Activated CD4-positive, alpha-beta T cell treated with anti-CD3 and anti-CD28 coated beads, Interleukin-2, amount 10 ng/mL, durations not matched to agents 24 days and 14 days (primary cell): ENCODE measurements around the gene ALDH1L1. TPM values are rescaled to one million over a fixed set of nuclear protein-coding genes. Genes with fewer than 3 reads are reported as not detected.
"Not testable (repeated sequence)": the region's sequence is repeated elsewhere in the genome, so short reads cannot be mapped to it uniquely, and the experiment has no call there.

Source experiments
- DNase-seq: peaks from one replicate; pipeline ENCODE4 v3.0.0; 2022
- H3K27ac Mint-ChIP-seq: one replicate; pipeline ENCODE4 v1.8.0; 2022; ENCODE audit warnings: mild to moderate bottlenecking, mixed read lengths
- H3K27me3 Mint-ChIP-seq: one replicate; pipeline ENCODE4 v1.8.0; 2022; ENCODE audit warnings: mixed read lengths
- H3K36me3 Mint-ChIP-seq: one replicate; pipeline ENCODE4 v1.8.0; 2022; ENCODE audit warnings: low read depth, mild to moderate bottlenecking, mixed read lengths
- H3K4me1 Mint-ChIP-seq: one replicate; pipeline ENCODE4 v1.8.0; 2021; ENCODE audit warnings: mixed read lengths
- H3K4me3 Mint-ChIP-seq: one replicate; pipeline ENCODE4 v1.8.0; 2022; ENCODE audit warnings: mild to moderate bottlenecking, moderate library complexity, mixed read lengths
- H3K9me3 Mint-ChIP-seq: one replicate; pipeline ENCODE4 v1.8.0; 2021; ENCODE audit warnings: mixed read lengths
- intact Hi-C: fragments of 100-400 bp; cut with micrococcal nuclease; formaldehyde crosslinking; loops from one replicate; pipeline ENCODE4 v1.15.1; 2023
- total RNA-seq: library from RNA; stranded (reverse); gene quantifications from 2 replicates; pipeline ENCODE4 v1.2.3, GENCODE V29; 2022

The ALDH1L1 gene
- total RNA-seq, 1 donor from 2014 or later, result not detected

DNA sequence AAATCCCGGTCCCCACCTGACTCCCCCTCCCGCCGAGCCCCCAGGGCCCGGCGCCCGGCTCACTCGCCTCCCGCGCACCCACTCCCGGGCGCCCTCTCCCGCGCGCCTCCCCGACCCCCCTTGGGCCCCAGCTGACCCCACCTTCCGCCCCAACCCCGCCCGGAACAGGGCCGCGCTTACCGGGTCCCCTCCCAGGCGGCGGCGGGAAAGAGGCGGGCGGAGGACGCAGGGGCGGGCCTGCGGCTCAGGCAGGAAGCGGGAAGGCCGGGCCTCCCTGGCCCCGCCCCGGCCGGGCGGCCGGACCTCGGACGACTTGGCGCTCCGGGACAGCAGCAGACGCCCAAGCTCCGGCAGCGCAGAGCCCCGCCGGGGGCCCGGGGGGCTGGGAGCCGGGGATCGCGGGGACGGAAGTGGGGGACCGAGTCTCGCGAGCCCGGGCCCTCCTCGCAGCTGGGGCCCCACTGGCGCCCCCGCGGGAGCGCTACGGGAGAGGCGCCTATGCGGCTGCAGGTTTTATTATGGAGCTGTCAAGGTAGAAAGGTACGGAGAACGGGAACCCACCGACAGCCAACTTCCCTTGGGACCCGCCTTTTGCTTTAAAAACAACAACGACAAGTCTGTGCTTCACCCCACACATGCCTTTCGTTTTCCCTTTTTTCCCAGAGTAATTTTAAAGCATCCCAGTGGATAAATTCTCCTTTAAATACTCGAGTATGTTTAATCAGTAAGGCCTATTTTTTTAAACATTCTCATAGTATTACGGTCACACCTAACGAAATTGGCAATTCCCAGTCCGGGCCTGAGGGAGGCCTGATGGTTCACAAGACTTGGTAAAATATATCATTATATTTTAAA, 96.2 kb downstream of the ALDH1L1 start, which contains the start of gene SLC41A3:
SLC41A3 (minus strand) TSS at position 212 of the 855 bp plus-strand sequence. CDS start 15,905 bp downstream, outside the sequence.
- H3K9me3 Mint-ChIP-seq, result no peaks in the 10 kb centered on the region
- H3K36me3 Mint-ChIP-seq, result no peaks in the 10 kb centered on the region
- peaks cover 15% of the 10 kb centered on the region for H3K4me1 Mint-ChIP-seq
- intact Hi-C loops, result loop anchor here (1.0 to 5.0 kb wide), 4 partner anchors 94 to 393 kb away; partner anchors contain the start of genes KLF15 and ZXDC
- peak; percentile 97 for DNase-seq
- peak within 1 kb of the TSS; percentile 87 for H3K27ac Mint-ChIP-seq
- H3K27me3 Mint-ChIP-seq, result no peaks in the 10 kb centered on the region
- H3K4me3 Mint-ChIP-seq, result peak within 1 kb of the TSS; percentile 85

DNA sequence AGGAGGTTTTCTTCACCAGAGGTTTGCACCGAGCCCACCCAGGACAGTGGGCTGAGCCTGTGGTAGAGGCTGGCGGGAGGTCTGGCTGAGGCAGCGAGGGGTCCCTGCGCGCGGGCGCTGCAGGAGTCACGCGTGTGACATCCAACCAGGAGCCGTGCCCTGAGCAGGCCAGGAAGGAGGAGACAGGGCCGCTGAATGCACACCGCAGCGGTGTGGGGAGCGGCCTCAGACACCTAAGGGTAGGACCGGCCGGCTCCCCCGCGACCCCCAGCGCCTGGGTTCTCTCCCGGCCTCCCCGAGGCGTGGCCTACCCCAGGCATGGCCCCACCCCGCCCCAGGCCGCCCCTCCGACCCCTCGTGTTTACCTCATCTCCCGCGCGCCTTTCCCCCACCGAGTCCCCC, 96.9 kb downstream of the ALDH1L1 start:
- H3K27me3 Mint-ChIP-seq, result no peaks in the 10 kb centered on the region
- no peaks in the 10 kb centered on the region for H3K36me3 Mint-ChIP-seq
- H3K4me1 Mint-ChIP-seq, result peaks cover 15% of the 10 kb centered on the region
- DNase-seq, result peak; percentile 86
- peak overlapping the region; percentile 85 for H3K4me3 Mint-ChIP-seq
- H3K27ac Mint-ChIP-seq, result peak overlapping the region; percentile 87
- intact Hi-C loops, result loop anchor here (5.0 kb wide), 2 partner anchors 274 to 394 kb away; partner anchors contain the start of genes KLF15 and ZXDC
- no peaks in the 10 kb centered on the region for H3K9me3 Mint-ChIP-seq

DNA sequence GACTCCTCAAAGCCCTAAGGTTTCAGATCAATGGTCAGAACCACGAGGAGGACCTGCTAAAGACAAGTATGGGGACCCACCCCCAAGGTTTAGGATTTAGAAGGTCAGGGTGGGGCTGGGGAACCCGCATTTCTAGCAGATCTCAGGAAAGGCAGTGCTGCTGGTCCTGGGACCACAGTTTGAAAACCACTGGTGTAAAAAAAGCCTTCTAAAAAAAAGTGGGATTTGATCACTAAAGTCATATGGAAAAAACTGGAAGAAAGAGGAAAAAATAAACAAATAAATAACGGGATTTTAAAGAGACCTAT, 97.3 kb downstream of the ALDH1L1 start:
- intact Hi-C loops, result loop anchor here (5.0 kb wide), 2 partner anchors 274 to 394 kb away; partner anchors contain the start of genes KLF15 and ZXDC
- Mint-ChIP-seq H3K36me3 (no peaks in the 10 kb centered on the region), H3K27ac (peak overlapping the region; percentile 87), H3K4me3 (peak overlapping the region; percentile 85), H3K27me3 (no peaks in the 10 kb centered on the region), H3K9me3 (no peaks in the 10 kb centered on the region), H3K4me1 (peaks cover 15% of the 10 kb centered on the region)
- DNase-seq, result no peak

DNA sequence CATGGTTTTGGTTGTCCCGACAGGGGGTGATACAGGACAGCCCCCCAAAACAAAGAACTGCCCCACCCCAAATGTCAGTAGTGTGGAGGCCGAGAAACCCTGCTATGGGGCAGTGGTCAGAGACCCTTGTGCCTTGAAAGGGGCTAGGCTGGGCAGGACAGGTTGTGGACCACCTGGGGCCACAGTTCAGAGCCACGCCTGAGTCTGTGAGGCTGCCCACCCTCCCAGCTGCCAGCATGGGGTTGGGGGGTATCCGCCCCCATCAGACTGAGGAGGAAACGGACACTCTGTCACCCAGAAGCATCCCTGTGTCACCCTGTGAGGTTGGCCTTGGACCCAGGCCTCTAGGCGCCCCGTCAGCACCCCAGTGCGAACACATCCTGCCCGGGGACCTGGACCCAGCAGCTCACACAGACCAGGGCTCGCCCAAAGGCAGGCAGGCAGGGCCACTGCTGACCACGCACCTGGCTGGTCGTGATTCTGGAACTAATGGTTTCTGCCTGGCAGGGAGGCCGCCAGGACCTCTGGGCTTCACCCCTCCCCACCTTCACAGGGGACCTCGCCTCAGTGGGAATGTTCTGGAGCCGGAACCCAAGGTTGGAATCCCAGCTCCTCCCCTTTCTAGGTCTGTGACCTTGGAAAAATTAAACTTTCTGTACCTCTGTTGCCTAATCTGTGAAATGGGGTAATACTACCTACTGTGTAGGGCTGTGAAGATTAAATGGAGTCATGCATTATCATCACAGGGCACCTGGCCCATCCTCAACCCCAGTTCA, 97.8 kb downstream of the ALDH1L1 start:
- no peak for DNase-seq
- no peaks in the 10 kb centered on the region for H3K9me3 Mint-ChIP-seq
- no peaks in the 10 kb centered on the region for H3K36me3 Mint-ChIP-seq
- peaks cover 15% of the 10 kb centered on the region for H3K4me1 Mint-ChIP-seq
- intact Hi-C loops, result loop anchor here (5.0 kb wide), 2 partner anchors 275 to 395 kb away; partner anchors contain the start of genes KLF15 and ZXDC
- peak overlapping the region; percentile 85 for H3K4me3 Mint-ChIP-seq
- H3K27me3 Mint-ChIP-seq, result no peaks in the 10 kb centered on the region
- H3K27ac Mint-ChIP-seq, result peak overlapping the region; percentile 87

DNA sequence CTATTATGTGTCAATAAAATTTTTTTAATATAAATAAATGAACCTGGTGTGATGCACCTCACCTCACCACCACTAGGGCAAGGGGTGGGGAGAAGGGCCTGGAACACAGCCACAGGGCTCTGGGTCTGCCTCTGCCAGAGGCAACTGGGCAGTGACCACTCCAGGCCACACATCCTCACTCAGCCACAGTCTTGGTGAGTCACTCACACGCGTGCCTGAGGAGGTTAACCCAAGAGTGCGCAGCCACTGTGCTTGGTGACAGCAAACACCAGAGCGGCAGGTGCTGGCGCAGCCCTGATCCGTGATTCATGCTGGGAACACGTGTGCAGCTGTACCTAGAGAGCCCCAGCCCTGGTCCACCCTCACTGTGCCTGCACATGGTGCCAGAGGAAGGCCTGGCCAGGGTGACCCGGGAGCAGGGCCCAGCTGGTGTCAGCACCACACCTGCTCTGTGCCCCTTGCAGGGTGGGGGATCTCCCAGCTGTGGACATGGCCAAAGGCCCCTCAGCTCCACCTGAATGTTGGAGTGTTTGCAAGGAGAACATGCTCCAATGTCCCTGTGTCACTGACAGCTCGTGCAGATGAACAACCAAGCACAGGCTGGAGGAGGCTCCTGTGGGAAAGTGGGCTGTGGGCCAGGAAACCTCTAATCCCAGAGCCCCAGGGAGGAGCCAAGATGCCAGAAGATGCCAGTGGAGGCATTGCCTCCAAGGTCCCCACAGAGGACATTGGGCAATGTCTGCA, 98.6 kb downstream of the ALDH1L1 start:
- peak; percentile 62 for DNase-seq
- Mint-ChIP-seq H3K27me3 (no peaks in the 10 kb centered on the region), H3K9me3 (no peaks in the 10 kb centered on the region), H3K4me1 (peaks cover 15% of the 10 kb centered on the region), H3K27ac (no peak overlapping the region), H3K4me3 (no peak overlapping the region), H3K36me3 (no peaks in the 10 kb centered on the region)
- intact Hi-C loops, result loop anchor here (5.0 kb wide), 2 partner anchors 276 to 396 kb away; partner anchors contain the start of genes KLF15 and ZXDC

DNA sequence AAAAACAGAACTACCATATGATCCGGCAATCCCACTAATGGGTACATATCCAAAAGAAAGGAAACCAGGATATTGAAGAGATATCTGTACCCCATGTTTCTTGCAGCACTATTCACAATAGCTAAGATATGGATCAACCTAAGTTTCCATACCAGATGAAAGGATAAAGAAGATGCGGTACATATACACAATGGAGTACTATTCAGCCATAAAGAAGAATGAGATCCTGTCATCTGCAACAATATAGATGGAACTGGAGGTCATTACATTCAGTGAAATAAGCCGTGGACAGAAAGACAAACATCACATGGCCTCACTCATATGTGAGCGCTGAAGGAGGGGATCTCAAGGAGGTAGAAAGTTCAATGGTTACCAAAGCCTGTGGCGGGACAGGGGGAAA, 99.4 kb downstream of the ALDH1L1 start:
- Mint-ChIP-seq H3K4me3 (no peak overlapping the region), H3K27me3 (no peaks in the 10 kb centered on the region)

DNA sequence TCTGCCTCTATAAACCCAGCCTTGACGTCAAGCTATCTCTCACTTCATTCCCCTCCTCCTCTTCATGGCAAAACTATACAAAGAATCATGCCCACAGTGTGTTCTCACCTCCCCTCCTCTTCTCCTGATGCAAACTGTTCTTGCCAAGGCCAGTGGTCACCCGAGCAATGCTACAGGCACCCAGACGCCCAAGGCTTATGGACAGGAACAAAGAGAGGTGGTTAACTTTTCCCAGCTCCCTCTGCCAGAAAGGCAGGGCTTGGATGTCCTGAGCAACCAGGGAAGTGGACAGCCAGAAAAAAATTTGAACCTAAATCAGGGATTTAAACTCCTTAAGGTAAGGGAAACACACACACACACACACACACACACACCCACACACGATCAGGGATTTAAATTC, 101.5 kb downstream of the ALDH1L1 start:
- intact Hi-C loops, result no loop called here
- Mint-ChIP-seq H3K9me3 (no peaks in the 10 kb centered on the region), H3K27ac (no peak overlapping the region), H3K36me3 (no peaks in the 10 kb centered on the region), H3K4me1 (peaks cover 5% of the 10 kb centered on the region), H3K4me3 (no peak overlapping the region), H3K27me3 (peaks cover 2% of the 10 kb centered on the region)
- DNase-seq, result no peak

More for the DNA sequence above, 99.4 kb downstream of the ALDH1L1 start:
- no peak overlapping the region for H3K27ac Mint-ChIP-seq
- DNase-seq, result no peak
- no peaks in the 10 kb centered on the region for H3K9me3 Mint-ChIP-seq
- H3K4me1 Mint-ChIP-seq, result peaks cover 15% of the 10 kb centered on the region
- H3K36me3 Mint-ChIP-seq, result no peaks in the 10 kb centered on the region
- intact Hi-C loops, result loop anchor here (5.0 kb wide), 2 partner anchors 276 to 396 kb away; partner anchors contain the start of genes KLF15 and ZXDC

DNA sequence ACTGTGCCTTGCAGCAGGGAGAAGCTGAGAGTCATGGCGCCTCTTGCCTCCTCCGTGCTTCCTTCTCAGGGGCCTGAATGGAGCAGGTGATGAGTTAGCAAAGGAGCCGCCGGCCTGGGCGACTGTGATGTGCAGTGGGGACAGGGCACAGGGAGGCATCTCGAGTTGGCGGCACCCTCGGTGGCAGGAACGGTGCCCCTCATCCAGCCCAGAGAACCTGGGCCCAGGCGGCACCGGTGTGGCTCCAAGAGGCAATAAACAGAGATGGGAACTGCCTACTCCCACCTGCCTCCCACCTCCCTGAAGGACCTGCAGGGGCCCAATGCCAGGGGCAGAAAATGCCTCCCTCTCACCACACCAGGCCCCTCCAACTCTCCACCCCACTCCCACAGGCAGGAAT, 102.6 kb downstream of the ALDH1L1 start:
- DNase-seq, result no peak
- intact Hi-C loops, result no loop called here
- Mint-ChIP-seq H3K36me3 (no peaks in the 10 kb centered on the region), H3K27ac (no peak overlapping the region), H3K4me1 (peaks cover under 1% of the 10 kb centered on the region), H3K9me3 (peaks cover 2% of the 10 kb centered on the region), H3K4me3 (no peak overlapping the region), H3K27me3 (peaks cover 4% of the 10 kb centered on the region)

DNA sequence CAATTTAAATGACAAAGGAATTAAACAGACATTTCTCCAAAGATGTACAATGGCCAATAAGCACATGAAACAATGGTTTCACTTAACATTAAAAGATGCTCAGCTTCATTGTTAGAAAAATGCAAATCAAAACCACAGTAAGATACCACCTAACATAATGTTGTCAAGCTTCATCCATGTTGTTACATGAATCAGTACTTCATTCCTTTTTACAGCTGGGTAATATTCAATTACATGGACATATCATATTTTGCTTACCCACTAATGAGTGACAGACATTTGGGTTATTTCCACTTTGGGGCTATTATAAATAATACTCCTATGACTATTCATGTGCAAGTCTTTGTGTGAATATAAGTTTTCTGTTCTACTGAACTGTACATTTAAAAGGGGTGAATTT, 104.2 kb downstream of the ALDH1L1 start:
- Mint-ChIP-seq H3K36me3 (peaks cover 2% of the 10 kb centered on the region), H3K27me3 (peaks cover 5% of the 10 kb centered on the region), H3K27ac (no peak overlapping the region), H3K4me1 (no peaks in the 10 kb centered on the region), H3K4me3 (no peak overlapping the region), H3K9me3 (peaks cover 4% of the 10 kb centered on the region)
- intact Hi-C loops, result no loop called here
- DNase-seq, result no peak

DNA sequence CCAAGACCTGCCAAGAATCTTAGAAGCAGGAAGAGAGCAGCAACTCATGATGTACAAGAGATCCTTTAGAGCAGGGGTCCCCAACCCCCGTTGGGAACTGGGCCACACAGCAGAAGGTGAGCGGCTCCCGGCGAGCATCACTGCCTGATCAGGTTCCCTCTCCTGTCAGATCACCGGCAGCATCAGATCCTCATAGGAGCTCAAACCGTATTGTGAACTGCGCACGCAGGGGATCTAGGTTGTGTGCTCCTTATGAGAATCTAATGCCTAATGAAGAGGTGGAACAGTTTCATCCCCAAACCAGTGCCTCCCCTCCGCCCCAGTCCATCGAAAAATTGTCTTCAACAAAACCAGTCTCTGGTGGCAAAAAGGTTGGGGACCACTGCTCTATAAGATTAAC, 110.2 kb downstream of the ALDH1L1 start:
- no peaks in the 10 kb centered on the region for H3K4me1 Mint-ChIP-seq
- peaks cover 4% of the 10 kb centered on the region for H3K9me3 Mint-ChIP-seq
- peaks cover 5% of the 10 kb centered on the region for H3K27me3 Mint-ChIP-seq
- H3K27ac Mint-ChIP-seq, result no peak overlapping the region
- no peak overlapping the region for H3K4me3 Mint-ChIP-seq
- peaks cover 2% of the 10 kb centered on the region for H3K36me3 Mint-ChIP-seq
- intact Hi-C loops, result no loop called here
- no peak for DNase-seq

DNA sequence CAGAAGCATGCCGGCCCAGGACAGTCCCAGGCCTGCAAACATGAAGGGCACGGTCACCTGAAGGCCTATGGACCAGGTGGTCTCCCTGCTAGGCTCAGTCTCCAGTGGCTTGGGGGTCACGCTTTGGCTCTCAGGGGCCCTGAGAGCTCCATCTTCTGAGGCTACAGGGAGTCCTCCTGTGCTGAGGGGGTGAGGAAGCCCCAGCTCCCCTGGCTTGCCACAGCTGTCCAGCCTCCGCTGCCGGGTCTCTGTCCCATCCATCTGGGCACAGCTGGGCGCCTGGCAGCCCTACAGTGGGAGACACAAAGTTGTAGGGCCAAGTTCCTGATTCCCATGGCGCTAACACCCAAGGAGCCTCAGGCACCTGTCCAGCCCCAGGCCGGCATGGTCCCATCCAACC, 112.4 kb downstream of the ALDH1L1 start:
- intact Hi-C loops, result no loop called here
- H3K36me3 Mint-ChIP-seq, result peaks cover 2% of the 10 kb centered on the region
- H3K4me3 Mint-ChIP-seq, result no peak overlapping the region
- H3K27me3 Mint-ChIP-seq, result peaks cover 3% of the 10 kb centered on the region
- no peak overlapping the region for H3K27ac Mint-ChIP-seq
- no peak for DNase-seq
- H3K4me1 Mint-ChIP-seq, result peaks cover 5% of the 10 kb centered on the region
- H3K9me3 Mint-ChIP-seq, result peaks cover 4% of the 10 kb centered on the region

DNA sequence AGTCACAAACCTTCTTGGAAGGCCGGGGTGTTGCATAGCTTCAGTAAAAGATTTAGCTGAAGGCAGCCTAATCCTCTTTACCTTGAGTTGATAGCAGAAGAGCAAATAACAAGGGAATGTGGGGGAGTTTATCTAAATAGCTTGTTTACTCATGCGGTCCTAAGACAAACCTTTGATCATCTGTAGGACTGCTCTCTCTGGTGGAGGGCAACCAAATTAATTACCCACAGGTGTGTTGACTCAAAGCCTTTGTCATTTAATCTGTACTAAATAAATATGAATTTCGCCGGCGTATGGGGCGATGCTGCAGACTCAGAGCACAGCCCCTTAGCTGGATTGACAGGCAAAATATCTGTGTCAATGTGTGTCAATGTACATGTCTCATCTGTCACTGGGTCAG, 113.7 kb downstream of the ALDH1L1 start:
- H3K4me1 Mint-ChIP-seq, H3K4me3 Mint-ChIP-seq, DNase-seq, H3K27ac Mint-ChIP-seq, H3K27me3 Mint-ChIP-seq, H3K9me3 Mint-ChIP-seq, intact Hi-C loops, H3K36me3 Mint-ChIP-seq: not testable (repeated sequence)

DNA sequence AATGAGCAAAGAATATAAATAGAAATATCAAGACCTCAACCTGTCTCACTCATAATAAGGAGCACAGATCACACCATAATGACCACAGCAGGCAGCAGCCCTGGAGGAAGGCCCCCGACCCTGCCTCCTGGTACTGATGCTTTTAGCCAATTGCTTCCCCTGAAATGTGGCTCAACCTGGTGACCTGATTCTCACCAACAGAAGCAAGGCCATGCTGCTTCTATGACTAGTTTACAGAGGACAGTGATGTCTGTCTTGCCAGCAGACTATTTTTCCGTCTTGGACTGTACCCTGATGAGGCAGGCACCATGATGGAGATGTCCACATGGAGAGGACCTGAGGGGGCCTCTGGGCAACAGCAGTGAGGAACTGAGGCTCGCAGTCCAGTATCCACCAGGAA, 114.5 kb downstream of the ALDH1L1 start:
- no peak for DNase-seq
- Mint-ChIP-seq H3K4me1 (peaks cover 5% of the 10 kb centered on the region), H3K27me3 (no peaks in the 10 kb centered on the region), H3K9me3 (no peaks in the 10 kb centered on the region), H3K36me3 (no peaks in the 10 kb centered on the region), H3K4me3 (no peak overlapping the region), H3K27ac (no peak overlapping the region)
- intact Hi-C loops, result no loop called here
